Endothelial cell of umbilical vein (primary cell): ENCODE results near the gene MYO1E. TPM values are rescaled to one million over a fixed set of nuclear protein-coding genes. Genes with fewer than 3 reads are reported as not detected.
A peak's percentile ranks its signal among the peaks of the same experiment; 100 is the strongest.

Source experiments
- BruUV-seq: library from RNA; stranded (reverse); fragments of 400-500 nt; replicated peaks from 2 replicates; lab custom pipeline; 2021; lab: Mats Ljungman, UMichigan
- CTCF ChIA-PET: fragments of 300-600, 350-600 bp; sonication (Branson Sonifier 250); formaldehyde crosslinking; loops from one replicate; lab custom pipeline; 2021; ENCODE audit warnings: antibody characterized with exemption, inconsistent platforms; lab: Charles Lee
- POLR2A ChIA-PET: fragments of 300-600, 350-600 bp; sonication (Branson Sonifier 250); formaldehyde crosslinking; loops from one replicate; lab custom pipeline; 2021; ENCODE audit warnings: antibody characterized with exemption, inconsistent platforms; lab: Charles Lee
- DNase-seq: peaks from one replicate; pipeline ENCODE4 v3.0.0-alpha.2; 2011; ENCODE audit warnings: low read depth, low spot score
- FAIRE-seq: peaks from 2 replicates; lab custom pipeline; 2011; peaks lifted over from hg19 to GRCh38; lab: Jason Lieb, UNC
- H2AFZ ChIP-seq: 2 replicates; pipeline ENCODE4 v1.6.0; 2012; ENCODE audit warnings: low read depth, low read length, control low read depth, inconsistent platforms
- H3K27ac ChIP-seq: 2 replicates; pipeline ENCODE4 v1.5.1; 2011; ENCODE audit warnings: low read depth, mild to moderate bottlenecking, control low read depth, low read length, moderate library complexity; ENCODE audit not compliant: insufficient read depth
- H3K27me3 ChIP-seq, 2 experiments: 2 replicates each; pipeline versions ENCODE4 v1.6.0 to v1.6.1; 2011; ENCODE audit warnings: low read length in 2 of 2, mixed read lengths in 1 of 2; ENCODE audit not compliant: control insufficient read depth in 2 of 2, insufficient read depth in 2 of 2
- H3K36me3 ChIP-seq, 2 experiments: 2 replicates in 1 of 2; 3 replicates in 1 of 2; pipeline ENCODE4 v1.5.1; 2011; ENCODE audit warnings: low read length in 2 of 2, mild to moderate bottlenecking in 1 of 2, moderate library complexity in 1 of 2; ENCODE audit not compliant: control insufficient read depth in 2 of 2, insufficient read depth in 2 of 2; ENCODE audit errors: extremely low read depth in 1 of 2
- H3K4me1 ChIP-seq: 3 replicates; pipeline ENCODE4 v1.5.1; 2011; ENCODE audit warnings: mild to moderate bottlenecking, low read length; ENCODE audit not compliant: control insufficient read depth, insufficient read depth; ENCODE audit errors: extremely low read depth
- H3K4me2 ChIP-seq: 2 replicates; pipeline ENCODE4 v1.6.1; 2011; ENCODE audit warnings: low read length, control low read depth, mixed read lengths; ENCODE audit not compliant: insufficient read depth
- H3K4me3 ChIP-seq, 3 experiments: fragments of 200-600 bp in 1 of 3; sonication (generic), shearing (Covaris generic) in 1 of 3; replicated peaks in 1 of 3; 2 replicates each; pipeline ENCODE4 v1.5.1; 2011 to 2016; ENCODE audit warnings: control low read depth in 3 of 3, low read length in 3 of 3, mild to moderate bottlenecking in 2 of 3, inconsistent platforms in 1 of 3, low read depth in 1 of 3, moderate library complexity in 1 of 3; ENCODE audit not compliant: insufficient read depth in 1 of 3
- H3K79me2 ChIP-seq: 2 replicates; pipeline ENCODE4 v1.6.0; 2012; ENCODE audit warnings: low read length, inconsistent platforms; ENCODE audit not compliant: control insufficient read depth, insufficient read depth
- H3K9ac ChIP-seq: replicated peaks from 2 replicates; pipeline ENCODE3; 2011; ENCODE audit warnings: low read length, control low read depth; ENCODE audit not compliant: insufficient read depth; ENCODE audit errors: extremely low read depth
- H3K9me1 ChIP-seq: replicated peaks from 3 replicates; pipeline ENCODE4 v1.6.0; 2011; ENCODE audit warnings: mild to moderate bottlenecking, low read length; ENCODE audit not compliant: control insufficient read depth, insufficient read depth; ENCODE audit errors: extremely low read depth
- H3K9me3 ChIP-seq: replicated peaks from 2 replicates; pipeline ENCODE4 v1.5.1; 2012; ENCODE audit warnings: low read length, inconsistent platforms; ENCODE audit not compliant: control insufficient read depth, insufficient read depth
- H4K20me1 ChIP-seq: replicated peaks from 2 replicates; pipeline ENCODE3; 2011; ENCODE audit warnings: mild to moderate bottlenecking, low read length; ENCODE audit not compliant: control insufficient read depth, insufficient read depth; ENCODE audit errors: extremely low read depth
- CTCF ChIP-seq, 2 donors: IDR thresholded peaks; 1 replicate in 1 of 2; 2 replicates in 1 of 2; pipeline ENCODE4 v1.5.1; 2011; ENCODE audit warnings: low read length in 2 of 2, mild to moderate bottlenecking in 2 of 2, moderate library complexity in 2 of 2, control low read depth in 1 of 2, inconsistent platforms in 1 of 2, low read depth in 1 of 2; ENCODE audit not compliant: insufficient read depth in 1 of 2; ENCODE audit errors: extremely low read depth in 1 of 2
- FOS ChIP-seq: IDR thresholded peaks from 2 replicates; pipeline ENCODE4 v1.6.1; 2011; ENCODE audit warnings: mild to moderate bottlenecking, low read length, moderate library complexity, borderline replicate concordance; ENCODE audit not compliant: insufficient read depth
- GATA2 ChIP-seq: IDR thresholded peaks from 2 replicates; pipeline ENCODE4 v1.7.0; 2011; ENCODE audit warnings: low read depth, mild to moderate bottlenecking, moderate library complexity, mixed read lengths, low read length; ENCODE audit not compliant: insufficient read length, insufficient read depth
- JUN ChIP-seq: IDR thresholded peaks from 2 replicates; pipeline ENCODE4 v1.6.1; 2011; ENCODE audit warnings: borderline replicate concordance, low read depth; ENCODE audit not compliant: insufficient read length, insufficient read depth
- MAX ChIP-seq: IDR thresholded peaks from 2 replicates; pipeline ENCODE4 v1.6.1; 2011; ENCODE audit not compliant: insufficient read depth, insufficient read length
- MYC ChIP-seq: IDR thresholded peaks from one replicate; pipeline ENCODE4 v1.6.1; 2011; ENCODE audit warnings: mild to moderate bottlenecking, low read depth, low read length
- POLR2A ChIP-seq: IDR thresholded peaks from 2 replicates; pipeline ENCODE4 v1.6.1; 2012; ENCODE audit warnings: low read depth, mild to moderate bottlenecking, control low read depth, low read length
- POLR2AphosphoS5 ChIP-seq: IDR thresholded peaks from 2 replicates; pipeline ENCODE4 v1.6.1; 2012; ENCODE audit warnings: low read depth, mild to moderate bottlenecking, control low read depth, low read length, moderate library complexity; ENCODE audit not compliant: insufficient read depth
- dilution Hi-C: fragments of 300-500 bp; cut with MboI; formaldehyde crosslinking; loops from one replicate; pipeline ENCODE4 v1.15.0; 2019; ENCODE audit warnings: low sequenced_read_pairs; ENCODE audit not compliant: extremely low pct_ligation_motif_present
- intact Hi-C: fragments of 100-400 bp; cut with micrococcal nuclease; formaldehyde crosslinking; loops from one replicate; pipeline ENCODE4 v1.10.0; 2022
- polyA plus RNA-seq, 4 experiments: library from polyadenylated mRNA; depleted of rRNA in 3 of 4; stranded (reverse) in 3 of 4; unstranded in 1 of 4; fragments of >200 nt; gene quantifications; 2 replicates each; pipeline versions ENCODE4 v1.2.1 to v1.2.3, GENCODE V29; 2011 to 2012; ENCODE audit warnings: missing spikeins in 1 of 4
- total RNA-seq: library from RNA; stranded (reverse); gene quantifications from 2 replicates; pipeline ENCODE4 v1.2.3, GENCODE V29; 2021

MYO1E gene
- total and polyA plus RNA-seq, 2 donors (not counting 3 experiments of a cell fraction or from before 2014, with no cell fraction given): 31.6 to 218 TPM

DNA sequence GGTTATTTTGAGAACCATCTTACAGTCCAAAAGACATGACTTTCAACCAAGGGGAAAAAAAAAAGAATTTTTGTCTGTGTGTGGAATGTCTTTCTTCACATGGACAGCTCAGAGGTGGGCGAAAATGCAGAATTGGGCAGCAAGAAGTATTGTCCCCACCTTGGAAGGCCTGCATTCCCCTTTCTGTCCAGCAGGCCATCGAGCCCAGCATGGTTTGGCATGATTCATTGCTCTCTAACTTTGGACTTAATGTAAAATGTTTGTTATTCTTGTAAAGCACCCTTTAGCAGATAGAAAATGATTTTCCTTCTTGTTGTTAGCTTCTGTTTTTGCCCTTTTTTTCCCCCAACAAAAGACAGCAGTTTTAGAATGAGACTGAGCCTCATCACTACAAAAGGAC lies 12.4 kb downstream of the MYO1E start:
- TF ChIP-seq JUN (no peak), CTCF (IDR thresholded peaks at IDR 0.05; ENCODE audit: extremely low read depth in 1 of 2, insufficient read depth in 1 of 2, low read depth in 1 of 2, low read length in 2 of 2) (peak; percentile 13 to 18)
- peaks cover 78% of the 10 kb centered on the region for H3K79me2 ChIP-seq
- BruUV-seq: no TSS peak
- H3K4me3 ChIP-seq: no peak overlapping the region
- ChIA-PET POLR2A (no interaction called here), CTCF (interaction anchor here (0.9 to 1.8 kb wide), 4 partner anchors 9 to 113 kb away, joined by 3 to 7 read pairs (median 4); no protein-coding TSS in a partner anchor)
- H2AFZ ChIP-seq: no peak overlapping the region
- dilution Hi-C loops (no loop called here), intact Hi-C loops (no loop called here)
- no peak overlapping the region for H3K4me2 ChIP-seq
- peaks cover 9% of the 10 kb centered on the region for H3K4me1 ChIP-seq
- no peaks in the 10 kb centered on the region for H3K9me1 ChIP-seq
- no peaks in the 10 kb centered on the region for H3K9me3 ChIP-seq
- FAIRE-seq (no peak), DNase-seq (no peak)
- no peaks in the 10 kb centered on the region for H3K27me3 ChIP-seq
- H3K9ac ChIP-seq: no peak overlapping the region
- H3K27ac ChIP-seq: no peak overlapping the region
- peaks cover 5% of the 10 kb centered on the region for H4K20me1 ChIP-seq
- no peaks in the 10 kb centered on the region for H3K36me3 ChIP-seq

DNA sequence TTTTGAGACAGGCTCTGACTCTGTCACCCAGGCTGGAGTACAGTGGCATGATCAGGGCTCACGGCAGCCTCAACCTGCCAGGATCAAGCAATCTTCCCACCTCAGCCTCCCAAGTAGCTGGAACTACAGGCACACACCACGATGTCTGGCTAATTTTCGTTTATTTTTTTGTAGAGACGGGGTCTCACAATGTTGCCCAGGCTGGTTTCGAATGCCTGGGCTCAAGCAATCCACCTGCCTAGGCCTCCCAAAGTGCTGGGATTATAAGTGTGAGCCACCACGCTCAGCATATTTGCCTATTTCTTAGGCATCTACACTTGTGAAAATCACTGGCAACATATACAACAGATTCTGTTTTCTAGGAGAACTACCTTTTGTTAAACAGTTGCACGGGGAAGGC lies 16.9 kb downstream of the MYO1E start:
- Histone ChIP-seq H3K9me1 (no peaks in the 10 kb centered on the region), H3K9me3 (no peaks in the 10 kb centered on the region), H3K9ac (no peak overlapping the region), H3K27ac (no peak overlapping the region), H3K4me3 (no peak overlapping the region), H4K20me1 (peaks cover 7% of the 10 kb centered on the region), H3K79me2 (peaks cover 76% of the 10 kb centered on the region), H3K4me2 (no peak overlapping the region), H3K27me3 (no peaks in the 10 kb centered on the region), H3K4me1 (peaks cover 32% of the 10 kb centered on the region), H3K36me3 (no peaks in the 10 kb centered on the region), H2AFZ (no peak overlapping the region)
- BruUV-seq: no TSS peak
- intact Hi-C loops (no loop called here), dilution Hi-C loops (no loop called here)
- TF ChIP-seq CTCF (IDR thresholded peaks at IDR 0.05; ENCODE audit: extremely low read depth in 1 of 2, insufficient read depth in 1 of 2, low read depth in 1 of 2, low read length in 2 of 2) (no peak), POLR2AphosphoS5 (no peak), FOS (no peak), GATA2 (no peak), POLR2A (no peak), MYC (no peak), MAX (no peak)
- FAIRE-seq: no peak
- POLR2A ChIA-PET: no interaction called here
- DNase-seq: no peak
- CTCF ChIA-PET: no interaction called here
